PC-3 (cell line): ENCODE results near the gene HOXB6.

Experiments used
- EZH2 ChIP-seq: fragments of 300-600 bp; sonication (generic); IDR thresholded peaks from one replicate; pipeline ENCODE4 v1.6.1; 2017; ENCODE audit warnings: antibody characterized with exemption, mild to moderate bottlenecking, low read length; ENCODE audit not compliant: unreplicated experiment
- EZH2phosphoT487 ChIP-seq: fragments of 300-600 bp; sonication (generic); IDR thresholded peaks from 2 replicates; pipeline ENCODE4 v1.6.1; 2018; ENCODE audit warnings: mild to moderate bottlenecking, antibody characterized with exemption, low read length, borderline replicate concordance
- TF ChIP-seq, protein P1 (sequence below): fragments of 300-600 bp; sonication (generic); conservative IDR thresholded peaks from 2 replicates; pipeline ENCODE4 v1.5.1; 2017; ENCODE audit warnings: antibody characterized with exemption, low read depth, mild to moderate bottlenecking, low read length

DNA sequence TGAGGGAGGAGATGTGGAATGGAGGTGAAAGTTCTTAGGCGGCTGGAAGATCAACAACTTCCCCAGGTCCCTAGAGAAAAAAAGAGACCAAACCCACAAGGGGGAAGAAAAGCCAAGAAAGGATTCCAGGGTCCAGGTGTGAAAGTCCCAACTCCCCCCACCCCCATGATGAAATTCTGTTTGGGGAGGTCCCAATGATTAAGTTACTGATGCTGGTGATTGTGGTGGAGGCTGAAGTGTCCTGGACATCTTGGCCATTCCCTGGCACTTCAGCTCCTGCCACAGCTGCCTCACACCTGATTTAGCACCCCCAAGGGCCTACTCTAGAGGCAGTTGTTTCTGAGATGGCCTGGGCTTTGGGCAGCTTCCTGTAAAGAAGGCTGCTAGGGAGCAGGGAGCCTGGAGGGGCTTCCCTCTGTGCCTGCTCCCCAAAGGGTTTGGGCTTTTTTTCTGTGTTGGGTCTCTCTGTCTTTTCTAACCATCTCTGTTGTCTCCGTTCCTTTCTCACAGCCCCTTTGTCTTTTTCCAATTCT lies 39.7 kb downstream of the HOXB6 start:
- TF ChIP-seq, protein P1, sequence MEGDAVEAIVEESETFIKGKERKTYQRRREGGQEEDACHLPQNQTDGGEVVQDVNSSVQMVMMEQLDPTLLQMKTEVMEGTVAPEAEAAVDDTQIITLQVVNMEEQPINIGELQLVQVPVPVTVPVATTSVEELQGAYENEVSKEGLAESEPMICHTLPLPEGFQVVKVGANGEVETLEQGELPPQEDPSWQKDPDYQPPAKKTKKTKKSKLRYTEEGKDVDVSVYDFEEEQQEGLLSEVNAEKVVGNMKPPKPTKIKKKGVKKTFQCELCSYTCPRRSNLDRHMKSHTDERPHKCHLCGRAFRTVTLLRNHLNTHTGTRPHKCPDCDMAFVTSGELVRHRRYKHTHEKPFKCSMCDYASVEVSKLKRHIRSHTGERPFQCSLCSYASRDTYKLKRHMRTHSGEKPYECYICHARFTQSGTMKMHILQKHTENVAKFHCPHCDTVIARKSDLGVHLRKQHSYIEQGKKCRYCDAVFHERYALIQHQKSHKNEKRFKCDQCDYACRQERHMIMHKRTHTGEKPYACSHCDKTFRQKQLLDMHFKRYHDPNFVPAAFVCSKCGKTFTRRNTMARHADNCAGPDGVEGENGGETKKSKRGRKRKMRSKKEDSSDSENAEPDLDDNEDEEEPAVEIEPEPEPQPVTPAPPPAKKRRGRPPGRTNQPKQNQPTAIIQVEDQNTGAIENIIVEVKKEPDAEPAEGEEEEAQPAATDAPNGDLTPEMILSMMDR: no peak
- TF ChIP-seq EZH2: no peak
- TF ChIP-seq EZH2phosphoT487: no peak
